SK-N-MC (cell line): Measurements from ENCODE around the gene G0S2.

ENCODE experiments used
- EZH2 ChIP-seq: fragments of 200-600 bp; sonication (generic); IDR thresholded peaks from one replicate; pipeline ENCODE4 v1.6.1; 2017; ENCODE audit warnings: antibody characterized with exemption
- FOXP2 ChIP-seq: optimal IDR thresholded peaks from 2 replicates; pipeline ENCODE3; 2011; ENCODE audit warnings: mild to moderate bottlenecking, moderate library complexity; ENCODE audit not compliant: insufficient read depth; ENCODE audit errors: extremely low read length, control extremely low read depth
- POLR2AphosphoS5 ChIP-seq: IDR thresholded peaks from 2 replicates; pipeline ENCODE4 v1.6.1; 2012; ENCODE audit warnings: mild to moderate bottlenecking, low read depth, low read length, borderline replicate concordance

GRCh38 chr1:209721323-209721722 is 46.1 kb downstream of the G0S2 start:
- no peak for TF ChIP-seq EZH2
- no peak for TF ChIP-seq POLR2AphosphoS5
- no peak for TF ChIP-seq FOXP2
